Tibial artery (tissue), 4 donors: ENCODE results near the gene CPD.

Source experiments
- DNase-seq, 2 donors: peaks; one replicate each; pipeline ENCODE4 v3.0.0-alpha.2; 2019
- H3K27ac ChIP-seq, 2 donors: fragments of 200-600 bp; sonication (generic) in 1 of 2; 1 replicate in 1 of 2; 2 replicates in 1 of 2; pipeline ENCODE4 v1.5.1; 2018 to 2019; ENCODE audit warnings: mild to moderate bottlenecking in 1 of 2
- H3K27me3 ChIP-seq, 2 donors: fragments of 200-600 bp; sonication (generic) in 1 of 2; one replicate each; pipeline versions ENCODE4 v1.5.1 to v1.6.0; 2016 to 2019
- H3K36me3 ChIP-seq, 3 donors: fragments of 200-600 bp; sonication (generic) in 2 of 3; one replicate each; pipeline ENCODE4 v1.5.1; 2016 to 2019; ENCODE audit warnings: mild to moderate bottlenecking in 2 of 3
- H3K4me1 ChIP-seq, 4 donors: fragments of 200-600 bp; sonication (generic) in 2 of 4; 1 replicate in 3 of 4; 2 replicates in 1 of 4; pipeline ENCODE4 v1.5.1; 2016 to 2019
- H3K4me3 ChIP-seq, 2 donors: fragments of 200-600 bp; sonication (generic) in 1 of 2; 1 replicate in 1 of 2; 2 replicates in 1 of 2; pipeline ENCODE4 v1.5.1; 2018 to 2019; ENCODE audit warnings: mild to moderate bottlenecking in 2 of 2
- H3K9me3 ChIP-seq, 3 donors: fragments of 200-600 bp; sonication (generic) in 1 of 3; one replicate each; pipeline ENCODE4 v1.5.1; 2016 to 2019
- intact Hi-C: fragments of 100-400 bp; cut with DNase I; formaldehyde crosslinking; loops from one replicate; pipeline ENCODE4 v1.15.0; 2023; ENCODE audit warnings: low total_unique reads
- TF ChIP-seq, protein P1 (sequence below), 2 experiments: fragments of 200-600 bp in 1 of 2; fragments of 450-650 bp in 1 of 2; IDR thresholded peaks; one replicate each; pipeline ENCODE4 v1.5.1; 2017 to 2019; ENCODE audit warnings: antibody characterized with exemption in 2 of 2, mild to moderate bottlenecking in 1 of 2, moderate library complexity in 1 of 2

The CPD gene

DNA sequence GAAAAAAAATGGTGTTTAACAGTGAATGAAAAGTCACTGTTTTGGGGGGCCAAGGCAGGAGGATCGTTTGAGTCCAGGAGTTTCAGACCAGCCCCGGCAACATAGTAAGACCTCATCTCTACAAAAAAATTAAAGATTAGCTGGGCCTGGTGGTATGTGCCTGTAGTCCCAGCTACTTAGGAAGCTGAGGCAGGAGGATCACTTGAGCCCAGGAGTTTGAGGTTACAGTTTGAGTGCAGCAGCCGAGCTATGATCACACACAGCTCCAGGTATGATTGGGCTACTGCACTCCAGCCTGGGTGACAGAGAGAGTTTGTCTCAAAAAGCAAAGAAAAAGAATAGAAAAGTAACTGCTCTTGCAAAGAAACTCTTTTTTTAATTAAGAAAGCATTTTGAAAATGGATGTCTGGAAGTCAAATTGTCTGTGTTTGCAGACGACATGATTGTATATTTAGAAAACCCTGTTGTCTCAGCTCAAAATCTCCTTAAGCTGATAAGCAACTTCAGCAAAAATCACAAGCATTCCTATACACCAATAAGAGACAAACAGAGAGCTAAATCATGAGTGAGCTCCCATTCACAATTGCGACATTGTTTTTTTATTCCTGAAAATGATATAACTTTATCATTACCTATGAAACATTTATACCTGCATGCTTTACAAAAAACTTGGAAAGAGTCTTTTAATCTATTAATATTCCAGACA, 20.5 kb upstream of the CPD start:
- H3K36me3 ChIP-seq: no peaks in the 10 kb centered on the region
- H3K4me1 ChIP-seq: no peaks in the 10 kb centered on the region
- TF ChIP-seq, protein P1, sequence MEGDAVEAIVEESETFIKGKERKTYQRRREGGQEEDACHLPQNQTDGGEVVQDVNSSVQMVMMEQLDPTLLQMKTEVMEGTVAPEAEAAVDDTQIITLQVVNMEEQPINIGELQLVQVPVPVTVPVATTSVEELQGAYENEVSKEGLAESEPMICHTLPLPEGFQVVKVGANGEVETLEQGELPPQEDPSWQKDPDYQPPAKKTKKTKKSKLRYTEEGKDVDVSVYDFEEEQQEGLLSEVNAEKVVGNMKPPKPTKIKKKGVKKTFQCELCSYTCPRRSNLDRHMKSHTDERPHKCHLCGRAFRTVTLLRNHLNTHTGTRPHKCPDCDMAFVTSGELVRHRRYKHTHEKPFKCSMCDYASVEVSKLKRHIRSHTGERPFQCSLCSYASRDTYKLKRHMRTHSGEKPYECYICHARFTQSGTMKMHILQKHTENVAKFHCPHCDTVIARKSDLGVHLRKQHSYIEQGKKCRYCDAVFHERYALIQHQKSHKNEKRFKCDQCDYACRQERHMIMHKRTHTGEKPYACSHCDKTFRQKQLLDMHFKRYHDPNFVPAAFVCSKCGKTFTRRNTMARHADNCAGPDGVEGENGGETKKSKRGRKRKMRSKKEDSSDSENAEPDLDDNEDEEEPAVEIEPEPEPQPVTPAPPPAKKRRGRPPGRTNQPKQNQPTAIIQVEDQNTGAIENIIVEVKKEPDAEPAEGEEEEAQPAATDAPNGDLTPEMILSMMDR (IDR thresholded peaks at IDR 0.05): no peak
- H3K9me3 ChIP-seq: peaks cover 0 to 16% (median 5%) of the 10 kb centered on the region in 3 donors
- DNase-seq: no peak
- no peak overlapping the region for H3K27ac ChIP-seq
- intact Hi-C loops: no loop called here
- H3K27me3 ChIP-seq: peaks cover 0 to 6% of the 10 kb centered on the region in 2 donors
- no peak overlapping the region for H3K4me3 ChIP-seq

DNA sequence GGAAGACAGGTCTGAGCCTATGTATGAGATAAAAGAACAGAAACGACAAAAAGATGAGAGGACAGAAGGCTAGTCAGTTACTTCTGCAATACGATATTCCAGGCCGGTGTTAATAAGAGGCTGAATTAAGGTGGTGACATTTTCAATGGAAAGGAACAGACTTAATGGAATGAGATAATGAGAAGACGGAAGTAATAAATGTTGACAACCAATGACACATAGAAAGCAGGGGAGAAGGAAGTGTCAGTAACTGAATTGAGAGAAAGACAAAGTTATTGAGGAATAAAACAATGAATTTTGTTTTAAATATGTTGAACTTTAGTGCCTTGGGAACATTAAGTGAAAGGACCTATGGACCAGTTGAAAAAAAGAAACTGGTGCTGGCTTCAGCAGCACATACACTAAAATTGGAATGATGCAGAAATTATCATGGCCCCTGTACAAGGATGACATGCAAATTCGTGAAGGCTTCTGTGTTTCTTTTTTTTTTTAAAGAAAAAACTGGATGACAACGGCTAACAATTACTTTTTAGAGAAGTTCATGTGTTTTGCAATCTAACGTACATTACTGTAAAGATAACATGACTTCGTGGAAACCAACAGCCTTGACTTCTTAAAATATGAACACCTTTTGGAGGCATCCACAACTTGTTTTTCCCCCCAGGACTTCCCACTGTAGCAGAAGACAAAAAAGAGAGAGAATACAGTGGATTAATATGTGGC, 18.5 kb upstream of the CPD start:
- H3K27ac ChIP-seq: no peak overlapping the region
- H3K27me3 ChIP-seq: no peaks in the 10 kb centered on the region
- H3K4me3 ChIP-seq: no peak overlapping the region
- intact Hi-C loops: no loop called here
- H3K4me1 ChIP-seq: no peaks in the 10 kb centered on the region
- H3K36me3 ChIP-seq: no peaks in the 10 kb centered on the region
- peaks cover 0 to 14% (median 5%) of the 10 kb centered on the region in 3 donors for H3K9me3 ChIP-seq
- TF ChIP-seq, protein P1 (IDR thresholded peaks at IDR 0.05): no peak
- DNase-seq: no peak

DNA sequence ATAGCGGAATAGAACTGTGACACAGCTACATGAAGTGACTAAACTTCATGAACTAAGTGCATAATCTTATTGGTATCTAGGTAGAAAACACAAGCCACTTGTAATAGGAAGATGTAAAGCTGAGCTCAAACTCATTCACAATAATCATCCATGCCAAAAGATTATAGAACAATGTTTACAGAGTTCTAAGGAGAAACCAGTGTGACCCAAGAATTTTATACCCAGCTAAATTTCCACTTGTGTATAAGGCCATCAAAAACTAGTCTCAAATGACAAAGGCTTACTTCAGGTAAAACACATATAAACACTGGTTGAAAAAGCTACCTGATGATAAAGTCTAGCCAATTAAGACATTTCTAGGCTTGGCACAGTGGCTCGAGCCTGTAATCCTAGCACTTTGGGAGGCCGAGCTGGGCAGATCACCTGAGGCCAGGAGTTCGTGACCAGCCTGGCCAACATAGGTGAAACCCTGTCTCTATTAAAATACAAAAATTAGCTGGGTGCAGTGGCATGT, 16.9 kb upstream of the CPD start:
- Histone ChIP-seq H3K4me1 (no peaks in the 10 kb centered on the region), H3K9me3 (peaks cover 0 to 14% (median 5%) of the 10 kb centered on the region in 3 donors), H3K27me3 (no peaks in the 10 kb centered on the region), H3K4me3 (no peak overlapping the region), H3K36me3 (no peaks in the 10 kb centered on the region), H3K27ac (no peak overlapping the region)
- intact Hi-C loops: no loop called here
- TF ChIP-seq, protein P1 (IDR thresholded peaks at IDR 0.05): no peak
- DNase-seq: no peak

DNA sequence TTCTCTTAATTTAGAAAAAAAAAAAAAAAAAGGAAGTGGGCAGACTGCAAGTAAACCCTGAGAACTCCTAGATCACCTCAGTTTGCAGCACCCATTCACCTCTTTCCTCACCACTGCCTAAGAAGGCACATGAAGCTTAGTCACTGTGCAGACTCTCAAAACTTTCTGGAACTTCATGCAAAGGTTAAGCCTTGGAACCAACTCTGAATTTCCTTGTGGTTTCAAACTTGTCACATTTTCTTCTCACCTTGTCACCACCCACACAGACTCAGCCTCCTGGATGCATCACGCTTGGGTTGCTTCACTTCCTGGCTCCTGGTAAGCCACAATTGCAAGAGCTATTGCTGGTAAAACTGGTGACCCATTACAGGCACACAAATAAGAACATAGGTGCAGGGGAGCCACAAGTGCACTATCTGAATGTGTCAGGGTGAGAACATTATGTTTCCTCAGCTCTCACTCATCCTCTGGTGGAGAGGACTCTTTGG, 15.0 kb upstream of the CPD start:
- no peaks in the 10 kb centered on the region for H3K4me1 ChIP-seq
- peaks cover 0 to 14% (median 5%) of the 10 kb centered on the region in 3 donors for H3K9me3 ChIP-seq
- no peak overlapping the region for H3K4me3 ChIP-seq
- intact Hi-C loops: no loop called here
- no peak for DNase-seq
- no peak overlapping the region for H3K27ac ChIP-seq
- TF ChIP-seq, protein P1 (IDR thresholded peaks at IDR 0.05): no peak
- no peaks in the 10 kb centered on the region for H3K36me3 ChIP-seq
- H3K27me3 ChIP-seq: no peaks in the 10 kb centered on the region

DNA sequence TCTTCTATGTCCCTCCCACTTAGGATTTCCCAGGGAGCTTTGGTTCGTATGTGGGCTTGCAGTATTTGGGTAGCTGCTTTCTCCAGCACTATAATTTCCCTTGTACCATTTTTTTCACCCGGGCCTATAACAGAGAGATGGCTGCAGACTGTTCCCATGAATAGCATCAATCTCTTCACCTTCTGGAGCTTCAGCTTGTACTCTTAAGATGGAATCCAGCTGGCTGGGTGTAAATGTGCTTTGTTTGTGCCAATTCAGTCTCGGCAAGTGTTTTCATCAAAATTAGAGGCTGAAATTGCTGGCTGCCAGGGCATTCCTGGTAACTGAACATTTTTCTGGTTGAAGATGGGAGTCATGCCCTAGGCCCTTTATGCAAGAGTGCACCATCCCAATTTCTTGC, 12.2 kb upstream of the CPD start:
- DNase-seq: no peak
- Histone ChIP-seq H3K27ac (no peak overlapping the region), H3K4me1 (no peaks in the 10 kb centered on the region), H3K9me3 (peaks cover 0 to 6% (median 5%) of the 10 kb centered on the region in 3 donors), H3K4me3 (no peak overlapping the region), H3K36me3 (no peaks in the 10 kb centered on the region), H3K27me3 (no peaks in the 10 kb centered on the region)
- intact Hi-C loops: no loop called here
- TF ChIP-seq, protein P1 (IDR thresholded peaks at IDR 0.05): no peak
